ENCODE results near the gene HERC3. TPM values are rescaled to one million over a fixed set of nuclear protein-coding genes. Genes with fewer than 3 reads are reported as not detected.

The HERC3 gene
- total RNA-seq, 1 donor from 2014 or later, result 55.0 TPM

- FAIRE-seq (no peak), DNase-seq (ENCODE audit: low spot score in 2 of 2) (no peak)
These were observed 114.3 kb downstream of the HERC3 start for GRCh38 chr4:88706574-88706973.

GRCh38 chr4:88709989-88710388, 117.7 kb downstream of the HERC3 start:
- FAIRE-seq (no peak), DNase-seq (ENCODE audit: low spot score in 2 of 2) (no peak)

- FAIRE-seq (no peak), DNase-seq (ENCODE audit: low spot score in 2 of 2) (no peak)
These were observed 121.5 kb downstream of the HERC3 start for GRCh38 chr4:88713782-88714181.

GRCh38 chr4:88718098-88718497, 125.8 kb downstream of the HERC3 start:
- FAIRE-seq, result no peak

GRCh38 chr4:88719381-88719780, 127.1 kb downstream of the HERC3 start:
- DNase-seq (ENCODE audit: low spot score in 2 of 2), result no peak
- FAIRE-seq, result no peak

More at GRCh38 chr4:88718098-88718497, 125.8 kb downstream of the HERC3 start:
- no peak for DNase-seq (ENCODE audit: low spot score in 2 of 2)

GRCh38 chr4:88720451-88721428, 128.5 kb downstream of the HERC3 start:
- DNase-seq (ENCODE audit: low spot score in 2 of 2) (no peak), FAIRE-seq (no peak)

GRCh38 chr4:88722276-88722780, 130.0 kb downstream of the HERC3 start:
- DNase-seq (ENCODE audit: low spot score in 2 of 2), result no peak
- FAIRE-seq, result no peak

- DNase-seq (ENCODE audit: low spot score in 2 of 2) (no peak), FAIRE-seq (no peak)
These were observed 130.5 kb downstream of the HERC3 start for GRCh38 chr4:88722828-88723227.

GRCh38 chr4:88724406-88724805, 132.1 kb downstream of the HERC3 start:
- FAIRE-seq (no peak), DNase-seq (ENCODE audit: low spot score in 2 of 2) (no peak)

- FAIRE-seq (no peak), DNase-seq (ENCODE audit: low spot score in 2 of 2) (no peak)
These were observed 132.9 kb downstream of the HERC3 start for GRCh38 chr4:88725143-88725542.

- FAIRE-seq (no peak), DNase-seq (ENCODE audit: low spot score in 2 of 2) (no peak)
These were observed 133.7 kb downstream of the HERC3 start for GRCh38 chr4:88725986-88726385.

- no peak for DNase-seq (ENCODE audit: low spot score in 2 of 2)
- FAIRE-seq, result no peak
These were observed 135.9 kb downstream of the HERC3 start for GRCh38 chr4:88728146-88728545.

- no peak for DNase-seq (ENCODE audit: low spot score in 2 of 2)
- FAIRE-seq, result no peak
These were observed 137.0 kb downstream of the HERC3 start for GRCh38 chr4:88729146-88729760.

- FAIRE-seq (no peak), DNase-seq (ENCODE audit: low spot score in 2 of 2) (no peak)
These were observed 138.5 kb downstream of the HERC3 start for GRCh38 chr4:88730811-88731210.

- no peak for FAIRE-seq
- no peak for DNase-seq (ENCODE audit: low spot score in 2 of 2)
These were observed 139.1 kb downstream of the HERC3 start for GRCh38 chr4:88731381-88731780.

- FAIRE-seq (no peak), DNase-seq (ENCODE audit: low spot score in 2 of 2) (no peak)
These were observed 140.6 kb downstream of the HERC3 start for GRCh38 chr4:88732714-88733368.

- FAIRE-seq, result no peak
- DNase-seq (ENCODE audit: low spot score in 2 of 2), result no peak
These were observed 142.2 kb downstream of the HERC3 start for GRCh38 chr4:88734403-88734949.

GRCh38 chr4:88735564-88735963, 143.3 kb downstream of the HERC3 start:
- FAIRE-seq, result no peak
- no peak for DNase-seq (ENCODE audit: low spot score in 2 of 2)

GRCh38 chr4:88736264-88736663, 144.0 kb downstream of the HERC3 start:
- FAIRE-seq, result no peak

GRCh38 chr4:88737307-88737941, 145.1 kb downstream of the HERC3 start:
- FAIRE-seq (no peak), DNase-seq (ENCODE audit: low spot score in 2 of 2) (no peak)

More at GRCh38 chr4:88736264-88736663, 144.0 kb downstream of the HERC3 start:
- DNase-seq (ENCODE audit: low spot score in 2 of 2), result no peak

Measured in frontal cortex (tissue), 4 donors.